Measurements from ENCODE around the gene PAFAH1B2. TPM values are rescaled to one million over a fixed set of nuclear protein-coding genes. Genes with fewer than 3 reads are reported as not detected.
"Not testable (repeated sequence)": the region's sequence is repeated elsewhere in the genome, so short reads cannot be mapped to it uniquely, and the experiment has no call there.

PAFAH1B2 gene
- total RNA-seq, 3 donors from 2014 or later (not counting 1 experiment from before 2014, with no cell fraction given), result 46.1 to 71.0 (median 58.8) TPM

- 98% methylated on average over 9 of the region's 11 CpGs for WGBS (ENCODE audit: insufficient coverage)
- Mint-ChIP-seq H3K4me3 (no peak overlapping the region), H3K27me3 (ENCODE audit: low read depth in 2 of 2) (no peaks in the 10 kb centered on the region), H3K36me3 (peaks cover 8% of the 10 kb centered on the region), H3K9me3 (no peaks in the 10 kb centered on the region), H3K27ac (peak overlapping the region; percentile 57 to 67), H3K4me1 (peaks cover 0 to 10% of the 10 kb centered on the region in 2 donors)
- Histone ChIP-seq H3K4me3 (ENCODE audit: low read length) (no peak overlapping the region), H3K36me3 (ENCODE audit: control insufficient read depth, insufficient read depth, low read length) (peaks cover 25% of the 10 kb centered on the region), H3K4me1 (ENCODE audit: control insufficient read depth, insufficient read depth, low read length) (peaks cover 6% of the 10 kb centered on the region), H3K27me3 (ENCODE audit: control insufficient read depth, insufficient read depth, low read length) (no peaks in the 10 kb centered on the region), H3K27ac (ENCODE audit: low read length) (no peak overlapping the region), H3K9me3 (ENCODE audit: control insufficient read depth, insufficient read depth, low read length) (no peaks in the 10 kb centered on the region)
- no peak for TF ChIP-seq CTCF (IDR thresholded peaks at IDR 0.05)
- intact Hi-C loops (cut with micrococcal nuclease), result no loop called here
- ATAC-seq, result no peak
- no peak for DNase-seq
These were observed 61.2 kb downstream of the PAFAH1B2 start for GRCh38 chr11:117205211-117205818.

GRCh38 chr11:117206111-117206510 is 62.0 kb downstream of the PAFAH1B2 start:
- H3K27ac ChIP-seq (ENCODE audit: low read length); H3K4me1 Mint-ChIP-seq; H3K4me3 ChIP-seq (ENCODE audit: low read length); H3K9me3 Mint-ChIP-seq; H3K4me3 Mint-ChIP-seq; H3K9me3 ChIP-seq (ENCODE audit: control insufficient read depth, insufficient read depth, low read length); H3K27me3 Mint-ChIP-seq (ENCODE audit: low read depth in 2 of 2); H3K27me3 ChIP-seq (ENCODE audit: control insufficient read depth, insufficient read depth, low read length); H3K27ac Mint-ChIP-seq; ATAC-seq; H3K36me3 Mint-ChIP-seq; intact Hi-C loops (cut with micrococcal nuclease); DNase-seq; H3K4me1 ChIP-seq (ENCODE audit: control insufficient read depth, insufficient read depth, low read length): not testable (repeated sequence)
- peaks cover 28% of the 10 kb centered on the region for H3K36me3 ChIP-seq (ENCODE audit: control insufficient read depth, insufficient read depth, low read length)
- WGBS (ENCODE audit: insufficient coverage), result 98% methylated on average over 7 of the region's 8 CpGs

GRCh38 chr11:117206859-117207258 is 62.8 kb downstream of the PAFAH1B2 start:
- intact Hi-C loops (cut with micrococcal nuclease), result not testable (repeated sequence)

GRCh38 chr11:117207481-117207880 is 63.4 kb downstream of the PAFAH1B2 start:
- peaks cover 0 to 19% of the 10 kb centered on the region in 2 donors for H3K4me1 Mint-ChIP-seq
- H3K9me3 Mint-ChIP-seq; H3K27ac Mint-ChIP-seq; H3K27ac ChIP-seq (ENCODE audit: low read length); H3K27me3 ChIP-seq (ENCODE audit: control insufficient read depth, insufficient read depth, low read length); DNase-seq; ATAC-seq; H3K4me3 ChIP-seq (ENCODE audit: low read length); intact Hi-C loops (cut with micrococcal nuclease); H3K4me3 Mint-ChIP-seq; H3K27me3 Mint-ChIP-seq (ENCODE audit: low read depth in 2 of 2); H3K4me1 ChIP-seq (ENCODE audit: control insufficient read depth, insufficient read depth, low read length); H3K9me3 ChIP-seq (ENCODE audit: control insufficient read depth, insufficient read depth, low read length): not testable (repeated sequence)
- H3K36me3 ChIP-seq (ENCODE audit: control insufficient read depth, insufficient read depth, low read length), result peaks cover 35% of the 10 kb centered on the region
- peaks cover 15% of the 10 kb centered on the region for H3K36me3 Mint-ChIP-seq
- WGBS (ENCODE audit: insufficient coverage), result 92% methylated on average over 4 of the region's 5 CpGs

More at GRCh38 chr11:117206859-117207258, 62.8 kb downstream of the PAFAH1B2 start:
- H3K9me3 ChIP-seq (ENCODE audit: control insufficient read depth, insufficient read depth, low read length); H3K27me3 Mint-ChIP-seq (ENCODE audit: low read depth in 2 of 2); ATAC-seq; H3K27ac Mint-ChIP-seq; H3K27ac ChIP-seq (ENCODE audit: low read length); DNase-seq; H3K4me1 ChIP-seq (ENCODE audit: control insufficient read depth, insufficient read depth, low read length); H3K4me3 ChIP-seq (ENCODE audit: low read length); H3K27me3 ChIP-seq (ENCODE audit: control insufficient read depth, insufficient read depth, low read length); H3K4me3 Mint-ChIP-seq; H3K9me3 Mint-ChIP-seq: not testable (repeated sequence)
- 90% methylated on average over 3 of the region's 11 CpGs for WGBS (ENCODE audit: insufficient coverage)
- Mint-ChIP-seq H3K36me3 (peaks cover 14% of the 10 kb centered on the region), H3K4me1 (peaks cover 0 to 17% of the 10 kb centered on the region in 2 donors)
- peaks cover 32% of the 10 kb centered on the region for H3K36me3 ChIP-seq (ENCODE audit: control insufficient read depth, insufficient read depth, low read length)

- H3K4me1 ChIP-seq (ENCODE audit: control insufficient read depth, insufficient read depth, low read length); H3K9me3 ChIP-seq (ENCODE audit: control insufficient read depth, insufficient read depth, low read length); H3K9me3 Mint-ChIP-seq; DNase-seq; intact Hi-C loops (cut with micrococcal nuclease); H3K27me3 ChIP-seq (ENCODE audit: control insufficient read depth, insufficient read depth, low read length); H3K27ac Mint-ChIP-seq; H3K27ac ChIP-seq (ENCODE audit: low read length); ATAC-seq; H3K4me3 ChIP-seq (ENCODE audit: low read length); H3K27me3 Mint-ChIP-seq (ENCODE audit: low read depth in 2 of 2); H3K4me3 Mint-ChIP-seq: not testable (repeated sequence)
- H3K36me3 Mint-ChIP-seq, result peaks cover 24% of the 10 kb centered on the region
- WGBS (ENCODE audit: insufficient coverage), result 96% methylated on average over 6 of the region's 13 CpGs
- H3K4me1 Mint-ChIP-seq, result peaks cover 0 to 19% of the 10 kb centered on the region in 2 donors
- peaks cover 42% of the 10 kb centered on the region for H3K36me3 ChIP-seq (ENCODE audit: control insufficient read depth, insufficient read depth, low read length)
These were observed 64.6 kb downstream of the PAFAH1B2 start for GRCh38 chr11:117208710-117209109.

GRCh38 chr11:117209351-117210125 is 65.5 kb downstream of the PAFAH1B2 start:
- H3K4me1 ChIP-seq (ENCODE audit: control insufficient read depth, insufficient read depth, low read length); H3K27me3 Mint-ChIP-seq (ENCODE audit: low read depth in 2 of 2); H3K9me3 ChIP-seq (ENCODE audit: control insufficient read depth, insufficient read depth, low read length); H3K27ac ChIP-seq (ENCODE audit: low read length); ATAC-seq; intact Hi-C loops (cut with micrococcal nuclease); H3K27ac Mint-ChIP-seq; H3K9me3 Mint-ChIP-seq; H3K27me3 ChIP-seq (ENCODE audit: control insufficient read depth, insufficient read depth, low read length); DNase-seq; H3K4me3 ChIP-seq (ENCODE audit: low read length); H3K4me3 Mint-ChIP-seq: not testable (repeated sequence)
- Mint-ChIP-seq H3K36me3 (peaks cover 23% of the 10 kb centered on the region), H3K4me1 (peaks cover 6 to 24% of the 10 kb centered on the region in 2 donors)
- WGBS (ENCODE audit: insufficient coverage), result 96% methylated on average over 7 of the region's 8 CpGs
- peaks cover 40% of the 10 kb centered on the region for H3K36me3 ChIP-seq (ENCODE audit: control insufficient read depth, insufficient read depth, low read length)

All from natural killer cell (primary cell).